ENCODE data around the gene CXCL9. TPM values are rescaled to one million over a fixed set of nuclear protein-coding genes. Genes with fewer than 3 reads are reported as not detected.
A peak's percentile ranks its signal among the peaks of the same experiment; 100 is the strongest.
"Not testable (repeated sequence)": the region's sequence is repeated elsewhere in the genome, so short reads cannot be mapped to it uniquely, and the experiment has no call there.

The CXCL9 gene
- polyA plus RNA-seq, 3 donors = 0.46 to 0.95 (median 0.55) TPM

DNA sequence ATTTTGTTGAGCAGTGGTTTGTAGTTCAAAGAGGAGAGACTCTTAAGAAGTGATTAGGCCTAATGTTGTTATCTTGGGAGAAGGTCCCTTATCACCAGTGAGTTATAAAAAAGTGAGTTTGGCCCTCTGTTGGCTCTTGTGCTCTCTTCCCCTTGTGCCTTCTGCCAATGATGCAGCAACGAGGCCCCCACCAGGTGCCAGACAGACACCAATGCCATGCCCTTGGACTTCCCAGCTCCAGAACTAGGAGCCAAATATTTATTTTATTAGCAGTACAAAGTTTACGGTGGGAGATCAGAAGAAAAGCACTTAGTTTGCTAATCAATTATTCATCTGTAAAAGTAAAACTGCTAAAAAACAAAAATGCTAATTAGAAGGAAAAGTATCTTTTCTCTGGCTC lies 43.8 kb downstream of the CXCL9 start:
- DNase-seq = no peak
- Histone ChIP-seq H3K9ac (ENCODE audit: insufficient read depth, low read length, poor library complexity, severe bottlenecking) (no peak overlapping the region), H3K79me2 (ENCODE audit: insufficient read depth, low read length) (no peaks in the 10 kb centered on the region), H3K4me1 (ENCODE audit: control insufficient read depth in 1 of 2, insufficient read depth in 2 of 2, low read length in 2 of 2) (no peaks in the 10 kb centered on the region), H4K20me1 (ENCODE audit: insufficient read depth, low read length) (no peaks in the 10 kb centered on the region), H3K36me3 (replicated peaks in 1 of 2; ENCODE audit: control insufficient read depth in 1 of 2, insufficient read depth in 2 of 2, low read length in 2 of 2) (peaks cover 76 to 100% of the 10 kb centered on the region in 2 donors), H3K4me2 (replicated peaks; ENCODE audit: extremely low read depth, low read length, poor library complexity, severe bottlenecking) (no peak overlapping the region), H2AFZ (ENCODE audit: insufficient read depth, low read depth, low read length, poor library complexity, severe bottlenecking) (no peak overlapping the region), H3K27ac (ENCODE audit: low read depth in 1 of 2, low read length in 2 of 2) (no peak overlapping the region), H3K9me3 (replicated peaks in 1 of 2; ENCODE audit: control insufficient read depth in 1 of 2, insufficient read depth in 1 of 2, low read length in 2 of 2) (peaks cover 9 to 14% of the 10 kb centered on the region in 2 donors), H3K27me3 (ENCODE audit: control insufficient read depth in 2 of 2, insufficient read depth in 2 of 2, low read length in 2 of 2) (no peaks in the 10 kb centered on the region), H3K4me3 (replicated peaks in 1 of 3; ENCODE audit: low read depth in 2 of 3, low read length in 3 of 3) (no peak overlapping the region)
- WGBS (ENCODE audit: insufficient coverage) = no CpG with 5 or more reads among the region's 2 CpGs
- peaks cover 91 to 97% of the 10 kb centered on the region in 2 donors for H3K36me3 Mint-ChIP-seq
- intact Hi-C loops (cut with micrococcal nuclease) = no loop called here
- H3K4me1 Mint-ChIP-seq = no peaks in the 10 kb centered on the region
- no peaks in the 10 kb centered on the region for H3K27me3 Mint-ChIP-seq (ENCODE audit: low read depth in 3 of 3)
- TF ChIP-seq CTCF (IDR thresholded peaks at IDR 0.05) = no peak
- H3K4me3 Mint-ChIP-seq = no peak overlapping the region
- H3K9me3 Mint-ChIP-seq = peaks cover 6 to 14% (median 11%) of the 10 kb centered on the region in 7 donors
- H3K27ac Mint-ChIP-seq = no peak overlapping the region

DNA sequence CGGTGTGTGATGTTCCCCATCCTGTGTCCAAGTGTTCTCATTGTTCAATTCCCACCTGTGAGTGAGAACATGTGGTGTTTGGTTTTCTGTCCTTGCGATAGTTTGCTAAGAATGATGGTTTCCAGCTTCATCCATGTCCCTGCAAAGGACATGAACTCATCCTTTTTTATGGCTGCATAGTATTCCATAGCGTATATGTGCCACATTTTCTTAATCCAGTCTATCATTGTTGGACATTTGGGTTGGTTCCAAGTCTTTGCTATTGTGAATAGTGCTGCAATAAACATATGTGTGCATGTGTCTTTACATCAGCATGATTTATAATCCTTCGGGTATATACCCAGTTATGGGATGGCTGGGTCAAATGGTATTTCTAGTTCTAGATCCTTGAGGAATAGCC lies 45.2 kb downstream of the CXCL9 start:
- H2AFZ ChIP-seq (ENCODE audit: insufficient read depth, low read depth, low read length, poor library complexity, severe bottlenecking); DNase-seq; H3K27ac Mint-ChIP-seq; H3K4me3 ChIP-seq (replicated peaks in 1 of 3; ENCODE audit: low read depth in 2 of 3, low read length in 3 of 3); H3K27ac ChIP-seq (ENCODE audit: low read depth in 1 of 2, low read length in 2 of 2); H3K9ac ChIP-seq (ENCODE audit: insufficient read depth, low read length, poor library complexity, severe bottlenecking); H3K4me1 ChIP-seq (ENCODE audit: control insufficient read depth in 1 of 2, insufficient read depth in 2 of 2, low read length in 2 of 2); H3K4me1 Mint-ChIP-seq; H3K27me3 ChIP-seq (ENCODE audit: control insufficient read depth in 2 of 2, insufficient read depth in 2 of 2, low read length in 2 of 2); H3K79me2 ChIP-seq (ENCODE audit: insufficient read depth, low read length); intact Hi-C loops (cut with micrococcal nuclease); H3K4me3 Mint-ChIP-seq; H3K4me2 ChIP-seq (replicated peaks; ENCODE audit: extremely low read depth, low read length, poor library complexity, severe bottlenecking); H4K20me1 ChIP-seq (ENCODE audit: insufficient read depth, low read length); H3K27me3 Mint-ChIP-seq (ENCODE audit: low read depth in 3 of 3): not testable (repeated sequence)
- peaks cover 90 to 96% of the 10 kb centered on the region in 2 donors for H3K36me3 Mint-ChIP-seq
- whole genome bisulfite sequencing (ENCODE audit: insufficient coverage) = no CpG with 5 or more reads among the region's 4 CpGs
- Histone ChIP-seq H3K36me3 (replicated peaks in 1 of 2; ENCODE audit: control insufficient read depth in 1 of 2, insufficient read depth in 2 of 2, low read length in 2 of 2) (peaks cover 76 to 100% of the 10 kb centered on the region in 2 donors), H3K9me3 (replicated peaks in 1 of 2; ENCODE audit: control insufficient read depth in 1 of 2, insufficient read depth in 1 of 2, low read length in 2 of 2) (peaks cover 9 to 14% of the 10 kb centered on the region in 2 donors)
- H3K9me3 Mint-ChIP-seq = peaks cover 6 to 14% (median 11%) of the 10 kb centered on the region in 7 donors

DNA sequence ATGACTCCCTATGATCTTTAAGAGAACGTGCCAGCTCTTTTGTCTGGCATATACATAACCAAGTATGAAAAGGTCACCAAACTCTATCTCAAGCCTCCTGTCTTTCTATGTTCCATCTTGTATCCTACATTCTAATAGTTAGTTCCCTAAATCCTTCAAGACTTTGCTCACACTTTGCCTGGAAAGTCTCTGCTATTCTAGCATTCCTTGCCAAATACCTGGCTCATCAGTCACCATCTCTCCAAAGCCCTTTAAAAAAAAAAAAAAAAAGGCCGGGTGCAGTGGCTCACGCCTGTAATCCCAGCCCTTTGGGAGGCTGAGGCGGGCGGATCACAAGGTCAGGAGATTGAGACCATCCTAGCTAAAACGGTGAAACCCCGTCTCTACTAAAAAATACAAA lies 48.8 kb downstream of the CXCL9 start:
- H3K9me3 ChIP-seq (replicated peaks in 1 of 2; ENCODE audit: control insufficient read depth in 1 of 2, insufficient read depth in 1 of 2, low read length in 2 of 2); H3K27ac ChIP-seq (ENCODE audit: low read depth in 1 of 2, low read length in 2 of 2); H3K79me2 ChIP-seq (ENCODE audit: insufficient read depth, low read length); H4K20me1 ChIP-seq (ENCODE audit: insufficient read depth, low read length); H3K4me1 Mint-ChIP-seq; H3K27me3 ChIP-seq (ENCODE audit: control insufficient read depth in 2 of 2, insufficient read depth in 2 of 2, low read length in 2 of 2); H3K4me3 Mint-ChIP-seq; H3K4me2 ChIP-seq (replicated peaks; ENCODE audit: extremely low read depth, low read length, poor library complexity, severe bottlenecking); H3K4me1 ChIP-seq (ENCODE audit: control insufficient read depth in 1 of 2, insufficient read depth in 2 of 2, low read length in 2 of 2); H2AFZ ChIP-seq (ENCODE audit: insufficient read depth, low read depth, low read length, poor library complexity, severe bottlenecking); H3K9me3 Mint-ChIP-seq; DNase-seq; intact Hi-C loops (cut with micrococcal nuclease); H3K4me3 ChIP-seq (replicated peaks in 1 of 3; ENCODE audit: low read depth in 2 of 3, low read length in 3 of 3); H3K27me3 Mint-ChIP-seq (ENCODE audit: low read depth in 3 of 3); H3K9ac ChIP-seq (ENCODE audit: insufficient read depth, low read length, poor library complexity, severe bottlenecking): not testable (repeated sequence)
- WGBS (ENCODE audit: insufficient coverage) = 100% methylated on average over 1 of the region's 7 CpGs
- Mint-ChIP-seq H3K27ac (peak overlapping the region in 1 of 7 donors; percentile 9), H3K36me3 (peaks cover 87 to 96% of the 10 kb centered on the region in 2 donors)
- H3K36me3 ChIP-seq (replicated peaks in 1 of 2; ENCODE audit: control insufficient read depth in 1 of 2, insufficient read depth in 2 of 2, low read length in 2 of 2) = peaks cover 68 to 99% of the 10 kb centered on the region in 2 donors

- H3K36me3 ChIP-seq (replicated peaks in 1 of 2; ENCODE audit: control insufficient read depth in 1 of 2, insufficient read depth in 2 of 2, low read length in 2 of 2) = peaks cover 81 to 100% of the 10 kb centered on the region in 2 donors
- H3K27me3 ChIP-seq (ENCODE audit: control insufficient read depth in 2 of 2, insufficient read depth in 2 of 2, low read length in 2 of 2); H3K9me3 ChIP-seq (replicated peaks in 1 of 2; ENCODE audit: control insufficient read depth in 1 of 2, insufficient read depth in 1 of 2, low read length in 2 of 2); H3K4me3 Mint-ChIP-seq; intact Hi-C loops (cut with micrococcal nuclease); H3K4me1 ChIP-seq (ENCODE audit: control insufficient read depth in 1 of 2, insufficient read depth in 2 of 2, low read length in 2 of 2); H4K20me1 ChIP-seq (ENCODE audit: insufficient read depth, low read length); DNase-seq; H3K27me3 Mint-ChIP-seq (ENCODE audit: low read depth in 3 of 3); H3K9me3 Mint-ChIP-seq; H3K4me2 ChIP-seq (replicated peaks; ENCODE audit: extremely low read depth, low read length, poor library complexity, severe bottlenecking); H3K4me3 ChIP-seq (replicated peaks in 1 of 3; ENCODE audit: low read depth in 2 of 3, low read length in 3 of 3); H3K79me2 ChIP-seq (ENCODE audit: insufficient read depth, low read length); H3K9ac ChIP-seq (ENCODE audit: insufficient read depth, low read length, poor library complexity, severe bottlenecking); H2AFZ ChIP-seq (ENCODE audit: insufficient read depth, low read depth, low read length, poor library complexity, severe bottlenecking); H3K27ac ChIP-seq (ENCODE audit: low read depth in 1 of 2, low read length in 2 of 2); H3K4me1 Mint-ChIP-seq: not testable (repeated sequence)
- WGBS (ENCODE audit: insufficient coverage) = no CpG with 5 or more reads among the region's 5 CpGs
- Mint-ChIP-seq H3K36me3 (peaks cover 83 to 95% of the 10 kb centered on the region in 2 donors), H3K27ac (peak overlapping the region in 1 of 7 donors; percentile 63)
These were observed 52.5 kb downstream of the CXCL9 start for GRCh38 chr4:75954811-75955210.
